GM13976 (cell line): Measurements from ENCODE around the gene KLF16.
"Not testable (repeated sequence)": the region's sequence is repeated elsewhere in the genome, so short reads cannot be mapped to it uniquely, and the experiment has no call there.

Experiments
- DNase-seq: peaks from one replicate; pipeline ENCODE4 v3.0.0; 2012; ENCODE audit warnings: low spot score
- in situ Hi-C: fragments of 300-500 bp; cut with MboI; formaldehyde crosslinking; loops from one replicate; pipeline ENCODE4 v1.12.0; 2022; ENCODE audit warnings: low sequenced_read_pairs, mixed read lengths, inconsistent platforms; ENCODE audit not compliant: unreplicated experiment
- TF ChIP-seq, protein P1 (sequence below): IDR thresholded peaks from 2 replicates; pipeline ENCODE4 v1.5.1; 2012; ENCODE audit warnings: borderline replicate concordance, mild to moderate bottlenecking; ENCODE audit not compliant: insufficient read depth; ENCODE audit errors: extremely low read depth, missing control alignments, control extremely low read depth

The KLF16 gene

DNA sequence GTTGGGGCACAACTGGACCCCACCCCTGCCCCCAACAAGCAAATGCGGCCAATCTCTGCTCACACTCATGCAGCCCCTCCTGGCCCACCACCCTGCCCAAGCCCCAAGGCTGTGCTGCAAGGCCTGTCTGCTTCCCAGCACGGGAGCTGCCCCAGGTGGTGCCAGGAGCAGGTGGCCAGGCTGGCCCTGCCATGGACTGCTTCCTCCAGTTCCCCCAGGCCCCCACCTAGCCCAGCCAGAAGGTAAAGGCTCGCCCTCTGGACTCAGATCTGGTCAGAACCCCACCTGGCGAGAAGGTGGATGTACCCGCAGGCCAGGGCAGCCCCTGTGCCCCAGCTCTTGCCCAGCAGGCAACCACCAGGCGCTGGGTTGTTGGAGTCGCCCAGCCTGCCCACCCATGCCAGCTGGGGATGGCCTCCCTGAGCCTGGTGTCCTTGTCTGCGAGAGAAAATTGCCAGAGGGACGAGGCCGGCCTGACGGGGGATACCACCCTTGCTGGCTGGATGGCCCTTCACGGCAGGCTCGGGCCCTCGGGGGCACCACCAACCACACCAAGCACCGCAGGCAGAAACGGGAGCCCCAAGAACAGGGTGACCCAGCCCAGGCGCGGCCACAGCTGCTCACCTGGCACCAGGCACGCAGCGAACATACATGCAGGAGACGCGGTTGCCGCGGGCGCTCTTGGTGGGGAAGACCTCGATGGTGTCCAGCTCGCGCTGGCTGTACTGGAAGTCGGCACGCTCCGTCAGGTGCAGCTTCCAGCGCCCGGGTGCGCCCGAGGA is 17.4 kb upstream of the KLF16 start:
- in situ Hi-C loops: no loop called here
- DNase-seq: no peak

DNA sequence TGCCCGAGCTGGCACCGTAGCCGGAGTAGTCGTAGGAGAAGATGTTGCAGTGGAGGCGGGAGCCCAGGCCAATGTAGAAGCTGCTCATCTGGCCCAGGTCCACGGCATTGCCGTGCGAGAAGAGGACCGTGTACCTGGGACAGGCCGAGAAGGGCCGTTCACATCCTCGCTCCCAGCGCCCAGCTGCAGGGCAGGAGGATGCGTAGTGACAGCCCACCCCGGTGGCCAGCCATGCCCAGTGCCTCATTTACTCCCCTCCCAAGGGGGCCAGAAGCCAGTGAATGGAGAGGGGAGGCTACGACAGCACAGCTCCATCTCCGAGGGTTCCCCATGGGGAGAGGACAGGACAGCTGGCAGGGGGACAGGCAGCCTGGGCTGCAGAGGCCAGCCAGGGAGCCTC is 16.6 kb upstream of the KLF16 start:
- in situ Hi-C loops, DNase-seq: not testable (repeated sequence)

More for the DNA sequence above, 17.4 kb upstream of the KLF16 start:
- TF ChIP-seq, protein P1, sequence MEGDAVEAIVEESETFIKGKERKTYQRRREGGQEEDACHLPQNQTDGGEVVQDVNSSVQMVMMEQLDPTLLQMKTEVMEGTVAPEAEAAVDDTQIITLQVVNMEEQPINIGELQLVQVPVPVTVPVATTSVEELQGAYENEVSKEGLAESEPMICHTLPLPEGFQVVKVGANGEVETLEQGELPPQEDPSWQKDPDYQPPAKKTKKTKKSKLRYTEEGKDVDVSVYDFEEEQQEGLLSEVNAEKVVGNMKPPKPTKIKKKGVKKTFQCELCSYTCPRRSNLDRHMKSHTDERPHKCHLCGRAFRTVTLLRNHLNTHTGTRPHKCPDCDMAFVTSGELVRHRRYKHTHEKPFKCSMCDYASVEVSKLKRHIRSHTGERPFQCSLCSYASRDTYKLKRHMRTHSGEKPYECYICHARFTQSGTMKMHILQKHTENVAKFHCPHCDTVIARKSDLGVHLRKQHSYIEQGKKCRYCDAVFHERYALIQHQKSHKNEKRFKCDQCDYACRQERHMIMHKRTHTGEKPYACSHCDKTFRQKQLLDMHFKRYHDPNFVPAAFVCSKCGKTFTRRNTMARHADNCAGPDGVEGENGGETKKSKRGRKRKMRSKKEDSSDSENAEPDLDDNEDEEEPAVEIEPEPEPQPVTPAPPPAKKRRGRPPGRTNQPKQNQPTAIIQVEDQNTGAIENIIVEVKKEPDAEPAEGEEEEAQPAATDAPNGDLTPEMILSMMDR: no peak

DNA sequence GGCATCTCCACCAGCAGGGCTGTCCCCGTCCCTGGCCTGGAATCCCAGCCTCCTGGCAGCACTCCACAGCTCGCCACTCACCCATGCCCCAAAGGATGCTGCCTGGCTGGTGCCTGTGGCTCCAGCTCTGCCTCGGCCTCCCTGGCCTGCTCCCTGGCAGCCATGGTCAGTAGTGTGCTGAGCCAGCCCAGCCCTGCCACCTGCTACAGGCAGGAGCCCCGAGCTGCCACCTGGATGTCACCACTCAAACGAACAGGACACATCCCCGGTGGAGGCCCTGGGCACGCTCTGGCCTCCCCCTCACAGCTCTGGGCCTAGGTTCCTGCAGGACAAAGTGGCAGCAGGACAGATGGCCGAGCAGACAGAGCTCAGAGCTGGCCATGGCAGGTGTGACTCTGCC is 15.2 kb upstream of the KLF16 start:
- in situ Hi-C loops, DNase-seq: not testable (repeated sequence)

DNA sequence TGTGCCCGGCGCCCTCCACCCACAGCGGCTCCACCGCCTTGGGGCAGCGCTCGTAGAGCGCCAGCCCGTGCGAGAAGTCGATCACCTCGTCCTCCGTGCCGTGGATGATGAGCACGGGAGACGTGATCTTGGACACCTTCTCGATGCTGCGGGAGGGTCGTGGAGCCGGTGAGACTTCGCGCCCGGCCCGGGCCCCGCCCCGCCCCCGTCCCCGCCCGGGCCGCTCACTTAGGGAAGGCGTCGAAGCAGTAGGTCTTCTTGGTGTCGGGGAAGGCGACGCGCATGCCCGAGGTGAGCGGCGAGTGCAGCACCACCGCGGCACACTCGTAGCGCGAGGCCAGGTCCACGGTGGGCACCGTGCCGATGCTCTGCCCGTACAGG is 13.9 kb upstream of the KLF16 start:
- DNase-seq, in situ Hi-C loops: not testable (repeated sequence)

DNA sequence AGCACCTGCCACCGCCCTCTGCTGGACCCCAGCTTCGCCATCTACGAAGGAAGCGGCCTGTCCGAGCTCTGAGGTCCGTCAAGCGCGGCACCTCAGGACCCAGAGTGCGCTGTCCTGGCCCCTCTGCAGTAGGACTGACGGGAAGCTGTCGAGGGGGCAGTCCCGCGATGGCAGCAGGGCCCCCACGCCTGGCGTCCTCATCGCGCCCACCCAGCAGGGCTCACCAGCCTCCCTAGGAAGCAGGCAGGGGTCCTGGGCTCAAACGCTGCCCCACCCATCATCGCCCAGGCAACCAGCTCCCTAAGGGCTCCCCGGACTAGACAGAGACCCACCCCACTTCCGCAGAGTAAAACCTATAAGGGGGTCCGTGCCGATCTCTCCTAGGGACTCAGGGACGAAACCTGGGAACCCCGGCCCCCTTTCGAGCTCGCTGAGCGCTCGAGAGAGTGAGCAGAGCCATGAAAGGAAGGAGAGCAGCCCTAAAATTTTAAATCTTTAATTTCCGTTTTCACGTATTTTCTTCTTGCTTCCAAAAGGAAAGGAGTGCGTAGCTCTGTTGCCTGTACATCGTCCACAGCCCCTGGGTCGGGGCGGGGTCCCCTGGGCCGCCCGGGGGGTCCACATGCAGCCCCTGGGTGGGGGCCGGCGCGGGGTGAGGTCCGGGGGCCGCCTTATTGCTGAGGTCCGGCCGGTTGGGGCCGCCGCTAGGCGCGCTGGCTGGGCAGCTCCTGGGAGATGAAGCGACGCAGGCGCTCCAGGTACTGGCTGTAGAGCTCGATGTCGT is 13.3 kb upstream of the KLF16 start:
- DNase-seq, in situ Hi-C loops: not testable (repeated sequence)

DNA sequence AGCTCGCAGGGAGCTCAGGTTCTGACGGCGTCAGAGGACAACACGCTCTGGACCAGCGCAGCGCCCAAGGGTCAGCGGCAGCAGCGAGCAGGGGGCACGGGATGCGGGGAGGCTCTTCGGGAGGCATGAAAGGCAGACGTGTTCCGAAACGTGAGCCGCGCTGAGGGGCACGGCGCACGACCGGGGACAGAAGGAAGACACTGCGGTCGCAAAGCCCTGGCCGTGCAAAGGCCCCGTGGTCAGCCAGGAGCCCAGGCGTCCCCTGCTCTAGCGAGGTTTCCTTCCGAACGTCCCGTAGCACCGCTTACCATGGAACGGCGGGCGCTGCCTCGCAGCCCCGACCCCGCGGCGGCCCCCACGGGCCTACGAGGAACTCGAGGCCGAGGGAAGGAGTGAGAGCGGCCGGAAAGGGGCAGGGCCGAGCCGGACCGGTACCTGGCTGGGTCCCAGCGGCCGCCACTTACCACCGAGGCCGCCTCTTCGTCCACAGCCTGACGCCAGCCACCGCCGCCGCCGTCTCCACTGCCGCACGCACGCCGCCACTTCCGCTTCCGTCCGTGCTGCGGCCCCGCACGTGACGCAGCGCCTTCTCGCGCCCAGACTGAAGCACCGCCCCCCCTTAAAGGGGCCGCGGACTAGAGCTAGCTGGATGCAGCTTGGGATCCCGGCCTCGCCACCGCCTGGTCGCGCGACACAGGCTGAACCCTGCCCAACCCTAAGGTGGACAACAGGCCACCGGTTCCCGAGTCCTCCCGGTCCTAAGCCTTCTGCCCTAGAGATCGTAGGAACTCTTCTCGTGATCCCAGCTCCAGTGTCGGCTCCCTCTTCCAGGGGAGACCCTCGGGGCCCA is 12.5 kb upstream of the KLF16 start:
- in situ Hi-C loops: no loop called here
- DNase-seq: peak; percentile 91
- TF ChIP-seq, protein P1: no peak

DNA sequence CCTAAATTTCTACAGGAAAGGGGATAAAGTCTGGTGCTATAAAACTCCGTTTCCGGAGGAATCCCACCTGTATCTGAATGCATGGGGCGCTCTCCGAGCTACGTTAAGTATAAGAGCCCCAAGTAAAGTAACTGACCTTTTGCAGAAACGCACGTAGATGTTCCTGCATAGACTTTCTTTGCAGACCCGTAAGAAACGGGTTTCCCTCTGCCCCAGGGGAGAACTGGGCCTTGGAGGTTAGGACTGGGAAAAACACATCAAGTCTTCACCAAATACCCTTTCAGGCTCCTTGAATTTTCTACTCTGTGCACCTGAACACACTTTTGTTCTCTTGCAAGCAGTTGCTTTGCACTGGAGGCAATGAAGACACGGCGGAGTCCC is 11.9 kb upstream of the KLF16 start:
- in situ Hi-C loops, DNase-seq: not testable (repeated sequence)

DNA sequence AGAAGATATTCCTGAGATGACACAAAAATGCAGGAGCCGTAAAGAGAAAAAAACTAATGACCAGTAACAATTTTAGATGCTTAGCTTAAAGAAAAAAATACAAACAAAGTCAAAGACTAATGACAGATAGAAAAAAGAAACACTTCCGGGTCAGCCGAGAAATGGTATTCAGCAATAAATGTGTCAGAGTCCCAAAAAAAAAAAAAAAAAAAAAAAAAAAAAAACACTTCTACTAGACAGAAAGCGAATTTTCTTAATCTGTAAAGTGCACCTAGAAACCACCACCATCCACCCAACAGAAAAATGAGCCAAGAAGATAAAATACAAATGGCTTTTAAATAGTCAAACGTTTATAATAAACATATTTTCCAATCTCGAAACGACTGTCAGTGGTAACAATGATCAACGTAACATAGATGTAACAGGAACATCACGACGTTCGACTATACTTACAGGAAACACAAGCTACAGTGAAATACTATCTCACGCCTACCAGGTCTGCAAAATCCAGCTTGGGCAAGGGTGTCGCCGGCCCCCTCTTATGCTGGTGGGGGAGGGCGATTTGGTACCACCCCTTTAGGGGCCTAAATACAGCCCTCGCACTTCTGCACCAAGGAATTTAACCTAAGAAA is 11.3 kb upstream of the KLF16 start:
- TF ChIP-seq, protein P1: no peak
- in situ Hi-C loops: no loop called here
- no peak for DNase-seq
